Brain pericyte (primary cell): ENCODE results near the gene GRAMD1A.

Experiments used
- DNase-seq: peaks from one replicate; pipeline ENCODE4 v3.0.0-alpha.2; 2012; ENCODE audit warnings: low read depth, low spot score

GRAMD1A gene

DNA sequence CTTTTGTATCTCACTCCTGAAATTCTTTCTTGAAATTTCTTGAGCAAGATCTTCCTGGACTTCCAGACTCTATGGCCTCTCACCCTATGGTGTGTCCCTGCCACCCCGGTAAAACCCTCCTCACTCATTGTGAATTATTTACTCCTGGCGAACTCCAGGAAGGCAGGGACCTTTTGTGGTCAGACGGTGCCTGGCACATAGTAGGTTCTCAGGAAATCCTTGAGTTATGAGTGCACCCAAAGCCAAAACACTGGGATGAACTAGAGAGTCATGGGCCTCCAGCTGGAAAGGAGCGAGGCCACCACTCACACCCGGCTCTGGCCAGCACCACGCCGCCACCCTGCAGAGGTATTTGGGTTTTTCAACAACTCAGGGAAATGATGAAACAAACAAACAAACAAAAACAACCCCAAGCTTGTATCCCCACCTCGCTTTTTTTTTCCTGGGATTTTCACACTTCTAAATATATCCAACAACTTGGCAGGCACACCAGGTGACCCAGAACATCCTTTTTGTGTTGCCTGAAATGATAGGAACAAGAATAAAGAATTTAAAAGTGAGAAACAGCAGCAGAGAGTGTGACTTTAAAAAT lies 52.6 kb downstream of the GRAMD1A start:
- DNase-seq = no peak

DNA sequence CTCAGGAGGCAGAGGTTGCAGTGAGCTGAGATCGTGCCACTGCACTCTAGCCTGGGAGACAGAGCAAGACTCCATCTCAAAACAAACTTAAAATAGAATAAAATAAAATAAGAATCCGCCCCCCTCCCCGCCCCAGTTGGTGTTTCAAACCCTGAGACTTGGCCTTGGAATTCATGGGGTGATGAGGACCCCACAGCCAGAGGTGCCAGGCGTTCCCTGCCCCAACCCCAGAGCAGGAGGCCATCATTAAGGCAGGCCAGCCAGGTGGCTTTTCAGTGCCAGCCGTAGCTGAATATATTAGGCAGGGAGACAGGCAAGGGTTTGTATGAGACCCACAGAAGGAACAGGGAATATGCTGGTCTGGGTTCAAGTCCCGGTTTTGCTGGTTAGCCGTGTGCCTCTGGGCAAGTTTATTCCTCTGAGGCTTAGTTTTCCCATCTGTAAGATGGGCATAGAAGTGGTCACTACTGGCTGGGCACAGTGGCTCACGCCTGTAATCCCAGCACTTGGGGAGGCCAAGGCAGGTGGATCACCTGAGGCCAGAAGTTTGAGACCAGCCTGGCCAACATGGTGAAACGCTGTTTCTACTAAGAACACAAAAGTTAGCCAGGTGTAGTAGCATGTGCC lies 53.7 kb downstream of the GRAMD1A start:
- no peak for DNase-seq

DNA sequence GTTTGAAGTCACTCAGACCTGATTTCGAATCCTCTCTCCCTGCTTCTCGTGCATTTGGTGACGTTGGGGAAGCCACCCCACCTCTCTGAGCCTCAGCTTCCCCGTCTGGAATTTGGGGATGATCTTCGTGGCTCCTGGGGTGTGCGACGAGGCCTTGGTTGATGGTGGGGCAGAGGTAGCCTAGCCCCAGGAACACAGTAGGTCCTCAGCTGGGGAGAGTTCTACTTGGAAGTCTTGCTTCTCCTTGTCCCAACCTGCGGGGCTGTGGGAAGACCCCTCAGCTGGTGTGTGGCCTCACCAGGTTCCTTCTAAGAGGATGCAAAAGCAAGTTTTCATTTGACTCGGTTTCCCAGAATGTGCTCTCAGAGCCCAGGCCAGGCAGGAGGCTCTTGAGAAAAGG lies 54.5 kb downstream of the GRAMD1A start:
- DNase-seq = no peak

DNA sequence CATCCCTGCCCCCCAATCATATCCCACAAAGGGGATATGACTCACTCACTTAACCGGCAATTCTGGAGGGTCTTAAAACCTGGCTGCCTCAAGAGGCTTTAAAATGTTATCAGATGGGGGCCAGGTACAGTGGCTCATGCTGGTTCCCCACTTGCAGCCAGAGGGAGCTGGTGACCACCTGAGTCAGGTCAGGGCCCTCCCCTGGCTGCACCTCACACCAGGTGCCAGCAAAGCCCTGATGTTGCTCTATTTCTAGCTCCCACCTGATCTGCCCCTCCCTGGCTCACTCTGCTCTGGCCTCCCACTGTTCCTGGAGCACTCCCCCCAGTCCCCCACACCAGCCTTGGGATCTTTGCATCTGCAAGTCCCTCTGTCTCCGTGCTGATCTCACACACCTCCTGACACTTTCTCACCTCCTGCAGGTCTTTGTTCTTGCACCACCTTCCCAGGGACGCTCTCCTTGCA lies 55.6 kb downstream of the GRAMD1A start:
- no peak for DNase-seq

DNA sequence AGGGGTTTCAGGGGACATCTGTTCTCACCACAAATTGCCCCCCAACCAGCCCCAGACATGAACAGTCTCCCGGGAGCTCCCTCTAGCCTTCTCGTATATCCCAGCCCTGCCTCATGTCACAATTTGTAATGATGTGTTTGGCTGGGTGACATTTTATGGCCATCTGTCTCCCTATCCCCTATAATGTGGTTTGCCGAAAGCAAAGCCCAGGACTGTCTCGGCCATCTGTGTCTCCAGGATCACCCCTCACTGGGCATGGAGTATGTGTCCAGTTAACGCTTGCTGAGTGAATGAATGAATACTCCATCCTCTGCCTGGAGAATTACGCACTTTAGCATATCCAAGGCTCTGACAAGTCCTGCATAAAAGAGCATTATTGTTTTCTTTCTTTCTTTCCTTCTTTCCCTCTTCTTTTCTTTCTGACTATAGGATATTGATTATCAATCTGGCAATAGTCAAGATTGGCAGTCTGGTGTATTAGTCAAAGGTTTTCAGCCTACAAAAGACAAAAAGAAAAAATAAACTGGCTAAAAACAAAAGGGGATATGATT lies 56.5 kb downstream of the GRAMD1A start:
- no peak for DNase-seq

DNA sequence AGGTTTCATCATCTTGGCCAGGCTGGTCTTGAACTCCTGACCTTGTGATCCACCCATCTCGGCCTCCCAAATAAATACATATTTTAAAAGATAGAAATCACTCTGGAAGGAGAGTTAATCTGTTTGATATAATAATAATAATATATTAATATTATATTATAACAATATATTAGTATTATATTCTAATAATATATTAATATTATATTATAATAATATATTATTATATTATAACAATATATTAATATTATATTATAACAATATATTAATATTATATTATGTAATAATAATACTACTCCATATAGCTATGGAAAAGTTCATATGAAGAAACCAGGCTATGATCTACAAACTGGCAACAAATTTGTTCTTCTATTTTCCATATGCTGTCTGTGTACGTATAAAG lies 58.2 kb downstream of the GRAMD1A start:
- no peak for DNase-seq

DNA sequence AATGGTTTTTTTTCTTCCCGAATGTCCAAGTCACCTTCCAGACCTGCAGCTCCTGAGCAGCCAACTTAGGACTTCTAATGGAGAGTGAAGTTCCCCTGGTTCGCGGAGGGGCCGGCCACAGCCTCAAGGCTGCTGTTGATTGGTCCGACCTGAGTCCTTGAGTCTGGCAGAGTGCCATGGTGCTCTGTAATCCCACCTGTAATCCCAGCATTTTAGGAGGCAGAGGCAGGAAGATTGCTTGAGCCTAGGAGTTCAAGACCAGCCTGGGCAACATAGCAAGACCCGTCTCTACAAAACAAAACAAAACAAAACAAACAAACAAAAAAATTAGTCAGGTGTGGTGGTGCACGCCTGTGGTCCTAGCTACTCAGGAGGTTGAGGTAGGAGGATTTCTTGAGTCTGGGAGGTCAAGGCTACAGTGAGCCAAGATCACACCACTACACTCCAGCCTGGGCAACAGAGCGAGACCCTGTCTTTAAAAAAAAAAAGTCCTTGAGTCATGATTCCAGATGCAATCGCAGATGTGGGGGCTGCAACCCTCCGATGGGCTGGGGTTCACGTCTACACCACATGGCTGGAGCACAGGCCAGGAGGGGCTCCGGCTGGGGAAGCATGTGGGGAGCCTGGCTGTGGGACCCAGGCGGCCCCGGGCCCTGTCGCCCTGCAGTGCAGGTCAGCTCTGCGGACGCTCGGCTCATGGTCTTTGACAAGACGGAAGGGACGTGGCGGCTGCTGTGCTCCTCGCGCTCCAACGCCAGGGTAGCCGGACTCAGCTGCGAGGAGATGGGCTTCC lies 59.1 kb downstream of the GRAMD1A start:
- DNase-seq = no peak

DNA sequence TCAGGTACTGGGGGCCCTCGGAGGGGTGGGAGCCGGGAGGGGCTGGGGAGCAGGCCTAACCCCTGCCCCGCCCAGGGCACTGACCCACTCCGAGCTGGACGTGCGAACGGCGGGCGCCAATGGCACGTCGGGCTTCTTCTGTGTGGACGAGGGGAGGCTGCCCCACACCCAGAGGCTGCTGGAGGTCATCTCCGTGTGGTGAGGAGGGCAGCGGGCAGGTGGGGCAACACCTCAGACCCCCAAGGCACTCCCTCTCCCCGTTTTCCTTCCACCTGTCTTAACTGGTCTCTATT lies 59.6 kb downstream of the GRAMD1A start:
- DNase-seq = no peak

DNA sequence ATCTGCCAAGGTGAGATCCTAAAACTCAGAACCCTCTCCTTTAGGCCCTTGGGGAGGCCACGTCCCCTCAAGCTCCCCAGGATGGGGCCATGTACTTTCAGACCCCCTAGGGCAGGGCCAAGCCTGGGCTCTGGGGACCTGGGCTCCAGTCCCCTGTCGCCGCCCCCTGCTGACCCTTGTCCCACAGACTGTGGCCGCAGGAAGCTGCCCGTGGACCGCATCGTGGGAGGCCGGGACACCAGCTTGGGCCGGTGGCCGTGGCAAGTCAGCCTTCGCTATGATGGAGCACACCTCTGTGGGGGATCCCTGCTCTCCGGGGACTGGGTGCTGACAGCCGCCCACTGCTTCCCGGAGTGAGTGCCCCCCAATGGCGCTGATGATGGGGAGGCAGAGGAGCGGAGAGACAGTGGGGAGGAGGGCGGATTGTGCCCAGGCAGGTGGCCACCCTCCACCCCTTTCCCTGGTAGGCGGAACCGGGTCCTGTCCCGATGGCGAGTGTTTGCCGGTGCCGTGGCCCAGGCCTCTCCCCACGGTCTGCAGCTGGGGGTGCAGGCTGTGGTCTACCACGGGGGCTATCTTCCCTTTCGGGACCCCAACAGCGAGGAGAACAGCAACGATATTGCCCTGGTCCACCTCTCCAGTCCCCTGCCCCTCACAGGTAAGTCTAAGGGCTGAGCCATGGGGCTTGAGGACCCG lies 60.2 kb downstream of the GRAMD1A start:
- no peak for DNase-seq

DNA sequence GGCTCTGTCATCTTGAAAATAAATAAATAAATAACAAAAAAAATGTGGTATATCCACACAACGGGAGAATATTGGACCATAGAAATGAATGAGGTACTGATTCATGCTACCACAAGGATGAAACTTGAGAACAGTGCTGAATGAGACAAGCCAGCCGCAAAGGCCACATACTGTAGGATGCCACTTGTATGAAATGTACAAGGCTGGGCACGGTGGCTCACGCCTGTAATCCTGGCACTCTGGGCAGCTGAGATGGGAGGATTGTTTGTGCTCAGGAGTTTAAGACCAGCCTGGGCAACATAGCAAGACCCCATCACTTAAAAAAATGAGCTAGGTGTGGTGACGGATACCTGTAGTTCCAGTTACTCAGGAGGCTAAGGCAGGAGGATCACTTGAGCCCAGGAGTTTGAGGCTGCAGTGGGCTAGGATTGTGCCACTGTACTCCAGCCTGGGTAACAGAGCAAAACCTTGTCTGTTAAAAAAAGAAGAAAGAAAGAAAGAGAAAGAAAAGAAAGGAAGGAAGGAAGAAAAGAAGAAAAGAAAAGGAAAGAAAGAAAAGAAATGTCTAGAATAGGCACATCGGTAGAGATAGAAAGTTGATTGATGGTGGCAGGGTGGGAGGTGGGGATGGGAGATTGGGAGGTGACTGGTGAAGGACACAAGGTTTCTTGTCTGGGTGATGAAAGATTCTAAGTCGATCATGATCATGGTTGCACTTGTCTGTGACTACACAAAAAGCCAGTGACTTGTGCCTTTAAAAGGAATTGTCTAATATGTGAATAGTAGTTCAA lies 61.7 kb downstream of the GRAMD1A start:
- DNase-seq = no peak

DNA sequence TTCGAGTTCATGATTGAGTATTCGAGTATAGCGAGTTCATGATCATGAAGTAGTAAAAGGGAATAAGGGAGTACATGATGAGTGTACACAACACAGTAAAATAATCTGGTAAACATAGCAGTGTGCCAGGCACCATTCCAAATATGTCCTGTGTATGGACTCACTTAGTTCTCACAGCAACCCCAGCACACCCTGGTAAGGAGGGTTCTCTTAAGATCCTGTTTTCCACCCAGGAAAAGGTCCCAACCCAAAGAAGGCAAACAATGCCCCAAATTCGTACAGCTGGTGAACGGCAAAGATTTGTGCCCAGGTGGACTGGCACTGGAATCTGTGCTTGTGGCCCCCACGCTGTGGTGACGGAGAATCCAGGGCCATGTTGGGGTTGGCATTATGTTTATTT lies 62.8 kb downstream of the GRAMD1A start:
- no peak for DNase-seq

DNA sequence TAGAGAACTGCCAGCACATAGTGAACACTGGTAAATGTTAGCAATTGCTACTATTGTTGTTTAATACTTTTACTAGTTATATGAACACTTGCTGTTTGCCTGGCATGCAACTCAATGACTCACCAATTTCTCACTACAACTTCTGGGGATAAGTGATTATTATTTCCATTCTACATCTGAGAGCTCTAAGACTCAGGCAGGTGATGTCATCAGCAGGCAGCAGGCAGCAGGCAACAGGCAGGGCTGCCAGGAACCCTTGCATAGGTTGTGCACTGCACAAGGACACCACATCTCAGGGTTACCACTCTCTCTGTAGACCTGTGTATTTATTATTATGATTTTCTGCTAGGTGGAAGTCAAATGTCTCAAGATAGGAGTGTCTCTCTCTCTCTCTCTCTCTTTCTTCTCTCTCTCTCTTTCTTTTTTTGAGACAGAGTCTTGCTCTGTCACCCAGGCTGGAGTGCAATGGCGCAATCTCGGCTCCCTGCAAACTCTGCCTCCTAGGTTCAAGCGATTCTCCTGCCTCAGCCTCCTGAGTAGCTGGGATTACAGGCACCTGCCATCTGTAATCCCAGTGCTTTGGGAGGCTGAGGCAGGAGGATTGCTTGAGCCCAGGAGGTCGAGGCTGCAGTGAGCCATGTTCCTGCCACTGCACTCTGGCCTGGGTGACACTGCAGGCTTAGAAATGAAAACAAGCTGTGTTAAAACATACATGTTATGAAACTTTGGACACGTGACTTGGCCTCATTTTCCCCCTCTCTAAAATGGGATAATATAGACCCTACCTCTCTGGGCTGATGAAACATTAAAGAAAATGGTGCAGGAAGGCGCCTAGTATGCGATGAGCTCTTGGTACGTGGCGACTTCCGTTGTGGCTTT lies 64.1 kb downstream of the GRAMD1A start:
- no peak for DNase-seq

DNA sequence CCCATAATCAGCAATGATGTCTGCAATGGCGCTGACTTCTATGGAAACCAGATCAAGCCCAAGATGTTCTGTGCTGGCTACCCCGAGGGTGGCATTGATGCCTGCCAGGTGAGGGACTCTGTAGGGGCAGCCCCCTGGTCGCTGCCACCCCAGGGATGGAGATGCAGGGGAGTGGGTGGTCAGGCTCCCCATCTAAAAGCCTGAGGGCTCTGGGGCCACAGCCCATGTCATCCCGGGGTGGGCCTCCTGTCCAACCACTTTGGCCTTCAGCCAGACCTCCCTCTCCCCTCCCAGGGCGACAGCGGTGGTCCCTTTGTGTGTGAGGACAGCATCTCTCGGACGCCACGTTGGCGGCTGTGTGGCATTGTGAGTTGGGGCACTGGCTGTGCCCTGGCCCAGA lies 65.5 kb downstream of the GRAMD1A start:
- DNase-seq = no peak

DNA sequence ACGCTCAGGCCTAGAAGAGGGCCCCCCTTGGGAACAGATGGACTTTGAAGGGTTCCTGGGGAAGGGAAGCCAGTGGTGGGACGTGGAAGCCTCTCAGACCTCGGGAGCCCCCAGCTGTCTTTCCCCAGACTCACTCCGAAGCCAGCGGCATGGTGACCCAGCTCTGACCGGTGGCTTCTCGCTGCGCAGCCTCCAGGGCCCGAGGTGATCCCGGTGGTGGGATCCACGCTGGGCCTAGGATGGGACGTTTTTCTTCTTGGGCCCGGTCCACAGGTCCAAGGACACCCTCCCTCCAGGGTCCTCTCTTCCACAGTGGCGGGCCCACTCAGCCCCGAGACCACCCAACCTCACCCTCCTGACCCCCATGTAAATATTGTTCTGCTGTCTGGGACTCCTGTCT lies 66.0 kb downstream of the GRAMD1A start:
- DNase-seq = no peak

DNA sequence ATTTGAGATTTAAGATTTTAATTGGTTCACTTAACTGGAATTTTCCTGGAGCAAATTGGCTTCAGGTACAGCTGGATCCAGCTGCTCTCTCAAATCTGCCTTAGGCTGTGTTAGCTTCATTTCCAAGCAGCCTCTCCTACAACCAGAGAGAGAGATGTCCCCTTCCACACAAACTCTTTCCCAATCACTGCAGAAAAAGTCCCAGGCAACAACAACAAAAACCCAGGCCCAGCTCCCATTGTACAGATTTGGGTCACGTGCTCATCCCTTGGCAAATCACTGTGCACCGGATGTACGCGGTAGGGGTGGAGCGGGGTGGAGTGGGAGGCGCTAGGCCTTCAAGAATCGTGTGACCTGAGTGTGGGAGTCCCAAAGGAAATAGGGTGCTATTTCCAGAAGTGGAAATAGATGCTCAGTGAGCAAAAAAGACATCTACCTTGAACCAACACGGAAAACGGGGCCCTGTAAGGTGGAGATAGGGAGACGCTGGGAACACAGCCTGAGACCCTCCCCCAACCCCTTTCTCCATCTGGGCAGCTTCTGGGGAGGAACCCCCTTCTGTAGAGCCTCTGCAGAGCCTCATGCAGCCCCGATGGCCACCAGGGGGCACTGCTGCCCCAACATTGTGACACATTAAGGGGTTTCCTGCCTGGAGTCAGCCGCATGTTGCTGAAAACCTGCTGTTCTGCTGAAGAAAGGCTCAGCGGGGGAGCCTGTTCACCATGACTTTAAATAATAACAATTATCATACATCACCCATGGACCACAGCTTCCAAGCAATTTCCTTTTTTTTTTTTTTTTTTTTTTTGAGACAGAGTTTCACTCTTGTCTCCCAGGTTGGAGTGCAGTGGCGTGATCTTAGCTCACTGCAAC lies 66.8 kb downstream of the GRAMD1A start:
- peak; percentile 44 for DNase-seq

DNA sequence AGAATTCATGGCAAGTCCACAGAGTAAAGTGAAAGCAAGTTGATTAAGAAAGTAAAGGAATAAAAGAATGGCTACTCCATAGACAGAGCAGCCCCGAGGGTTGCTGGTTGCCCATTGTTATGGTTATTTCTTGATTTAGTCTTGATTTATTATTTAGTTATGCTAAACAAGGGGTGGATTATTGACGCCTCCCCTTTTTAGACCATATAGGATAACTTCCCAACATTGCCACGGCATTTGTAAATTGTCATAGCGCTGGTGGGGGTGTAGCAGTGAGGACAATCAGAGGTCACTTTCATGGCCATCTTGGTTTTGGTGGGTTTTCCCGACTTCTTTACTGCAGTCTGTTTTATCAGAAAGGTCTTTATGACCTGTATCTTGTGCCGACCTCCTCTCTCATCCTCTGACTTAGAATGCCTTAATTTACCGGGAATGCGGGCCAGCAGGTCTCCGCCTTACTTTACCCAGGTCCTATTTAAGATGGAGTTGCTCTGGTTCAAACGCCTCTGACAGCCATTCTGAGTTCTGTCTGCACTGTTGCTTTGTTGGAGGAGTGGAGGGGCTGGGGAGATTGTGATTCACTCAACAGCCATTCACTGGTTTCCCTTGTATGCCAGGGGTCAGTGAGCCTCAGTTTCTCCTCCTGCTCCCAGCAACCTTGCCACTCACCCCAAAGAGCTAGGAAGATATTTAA lies 69.0 kb downstream of the GRAMD1A start:
- no peak for DNase-seq

DNA sequence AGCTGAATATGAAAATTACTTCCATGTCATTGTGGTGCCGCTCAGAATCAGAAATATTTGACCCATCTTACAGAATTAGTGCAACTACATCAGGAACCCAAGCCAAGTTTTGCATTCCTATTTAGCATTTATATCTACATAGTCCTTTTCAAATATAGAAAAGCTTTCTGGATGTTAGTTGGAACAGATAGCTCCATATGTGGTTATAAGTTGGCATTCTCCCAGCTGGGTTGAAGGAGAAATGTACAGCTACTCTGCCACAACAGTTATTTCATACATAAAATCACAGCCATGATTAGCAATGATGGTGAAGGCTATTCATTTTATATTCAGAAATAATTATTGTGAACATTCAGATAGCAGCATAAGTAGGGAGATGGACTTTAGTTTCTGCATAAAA lies 69.6 kb downstream of the GRAMD1A start:
- no peak for DNase-seq

DNA sequence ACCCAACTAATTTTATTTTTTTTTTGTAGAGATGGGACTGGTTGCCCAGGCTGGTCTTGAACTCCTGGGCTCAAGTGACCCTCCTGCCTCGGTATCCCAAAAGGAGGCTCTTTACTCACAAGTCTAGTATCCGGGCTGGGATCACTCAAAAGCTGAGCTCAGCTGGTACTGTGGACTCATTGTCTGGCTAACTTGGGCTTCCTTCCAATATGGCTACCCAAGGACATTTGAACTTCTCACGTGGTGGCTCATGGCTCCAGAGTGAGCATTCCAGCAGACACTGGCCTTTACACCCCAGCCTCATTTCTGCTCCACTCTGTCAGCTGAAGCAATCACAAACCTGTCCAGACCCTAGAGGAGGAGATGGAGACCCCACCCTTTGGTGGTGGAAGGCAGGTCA lies 70.3 kb downstream of the GRAMD1A start:
- DNase-seq = no peak

DNA sequence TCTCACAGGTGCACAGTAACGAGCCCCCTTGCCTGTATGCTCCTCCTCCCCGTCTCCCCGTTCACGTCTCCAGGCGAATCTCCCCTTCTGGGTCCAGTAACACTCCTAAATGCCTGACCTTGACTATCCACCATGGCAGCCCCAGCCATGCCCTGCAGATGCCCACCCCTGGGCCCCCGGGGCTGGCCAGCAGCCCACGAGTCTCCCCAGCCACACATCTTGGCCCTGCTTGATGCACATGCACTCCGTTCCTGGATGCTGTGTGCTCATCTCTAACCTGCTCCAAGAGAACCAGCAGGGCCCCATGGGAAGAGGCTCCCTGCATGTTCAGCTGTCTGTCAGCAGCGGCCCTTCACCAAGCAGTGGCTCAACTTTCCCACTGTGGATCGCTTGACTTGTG lies 73.4 kb downstream of the GRAMD1A start:
- no peak for DNase-seq
